KBM-7 (cell line): ENCODE measurements around the gene PLAU.
"Not testable (repeated sequence)": the region's sequence is repeated elsewhere in the genome, so short reads cannot be mapped to it uniquely, and the experiment has no call there.

Source experiments
- DNase-seq: peaks from one replicate; pipeline ENCODE4 v3.0.0-alpha.2; 2015
- in situ Hi-C: fragments of 300-500 bp; cut with MboI; formaldehyde crosslinking; loops from 2 replicates; pipeline ENCODE4 v1.14.3; 2020; ENCODE audit warnings: low sequenced_read_pairs, low pct_unique_long_range_greater_than_20kb, mixed read lengths

The PLAU gene

DNA sequence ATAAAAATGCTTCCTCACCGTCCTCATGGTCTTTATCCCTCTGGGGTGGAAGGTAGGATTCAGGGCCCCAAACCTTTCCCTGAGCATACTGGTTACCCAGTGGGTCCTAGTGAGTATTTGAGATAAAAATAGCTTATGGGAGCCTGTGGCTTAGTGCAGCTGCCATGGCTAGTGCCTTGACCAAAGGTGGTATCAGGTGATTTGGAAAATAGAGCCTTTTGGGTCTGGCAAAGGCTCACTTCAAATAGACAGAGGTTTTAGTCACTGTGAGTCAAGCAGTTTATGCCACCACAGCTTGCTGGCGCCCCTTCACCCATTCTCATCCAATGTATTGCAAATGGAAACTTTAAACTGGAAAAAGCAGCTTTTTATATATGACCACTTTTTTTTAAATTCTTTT, 30.4 kb downstream of the PLAU start:
- in situ Hi-C loops = no loop called here
- DNase-seq = no peak

DNA sequence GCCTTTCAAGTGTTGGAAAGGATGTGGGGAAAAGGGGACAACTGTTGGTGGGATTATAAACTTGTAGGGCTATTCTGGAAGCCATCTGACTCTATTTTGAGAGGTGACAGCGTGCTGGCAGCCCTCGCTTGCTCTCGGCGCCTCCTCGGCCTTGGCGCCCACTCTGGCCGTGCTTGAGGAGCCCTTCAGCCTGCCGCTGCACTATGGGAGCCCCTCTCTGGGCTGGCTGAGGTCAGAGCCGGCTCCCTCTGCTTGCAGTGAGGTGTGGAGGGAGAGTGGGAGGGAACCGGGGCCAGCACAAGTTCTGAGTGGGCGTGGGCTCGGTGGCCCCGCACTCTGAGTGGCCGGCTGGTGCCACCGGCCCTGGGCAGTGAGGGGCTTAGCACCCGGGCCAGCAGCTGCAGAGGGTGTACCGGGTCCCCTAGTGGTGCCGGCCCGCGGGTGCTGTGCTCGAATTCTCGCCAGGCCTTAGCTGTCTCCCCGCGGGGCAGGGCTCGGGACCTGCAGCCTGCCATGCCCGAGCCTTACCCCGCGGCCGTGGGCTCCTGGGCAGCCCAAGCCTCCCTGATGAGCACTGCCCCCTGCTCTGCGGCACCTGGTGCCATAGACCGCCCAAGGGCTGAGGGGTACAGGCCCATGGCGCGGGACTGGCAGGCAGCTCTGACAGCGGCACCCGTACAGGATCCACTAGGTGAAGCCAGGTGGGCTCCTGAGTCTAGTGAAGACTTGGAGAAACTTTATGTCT, 33.6 kb downstream of the PLAU start:
- in situ Hi-C loops = no loop called here
- no peak for DNase-seq

DNA sequence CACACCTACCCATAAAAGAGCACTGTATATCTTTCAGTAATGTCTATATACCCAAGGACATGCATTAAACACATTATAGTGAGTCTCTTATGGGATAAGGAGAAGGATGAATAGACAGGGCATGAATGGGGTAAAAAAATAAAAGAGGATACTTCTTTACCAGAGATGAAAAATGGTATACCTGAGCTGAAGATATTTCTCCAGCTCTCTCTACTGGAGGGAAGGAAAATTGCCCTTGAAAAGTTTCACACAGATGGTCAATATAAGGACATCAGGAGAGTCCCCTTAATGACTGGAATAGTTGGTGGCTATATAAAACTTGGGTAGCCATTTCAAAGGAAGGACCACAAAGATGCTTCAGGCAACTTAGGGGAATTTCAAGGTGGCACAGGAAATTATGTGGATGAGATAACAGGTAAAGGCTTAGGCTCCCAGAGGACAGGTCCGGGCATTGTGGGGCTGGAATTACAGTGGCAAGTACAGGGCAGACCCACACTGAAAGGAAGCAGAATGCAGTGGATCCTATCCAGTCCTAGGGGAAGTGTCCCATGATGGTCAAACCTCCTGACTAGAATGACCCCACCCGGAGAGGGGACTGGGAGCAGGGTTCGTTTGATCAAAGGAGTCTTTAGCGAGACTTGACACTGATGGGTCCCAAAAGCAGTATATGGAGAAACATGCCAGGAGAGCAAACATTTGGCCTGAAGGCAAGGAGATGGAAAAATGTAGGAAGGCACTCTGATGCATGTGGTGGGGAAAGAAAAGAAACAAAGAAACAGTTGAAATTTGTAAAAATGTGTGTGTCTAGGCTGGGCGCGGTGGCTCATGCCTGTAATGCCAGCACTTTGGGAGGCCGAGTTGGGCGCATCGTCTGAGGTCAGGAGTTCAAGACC, 35.6 kb downstream of the PLAU start:
- no peak for DNase-seq
- in situ Hi-C loops = no loop called here

DNA sequence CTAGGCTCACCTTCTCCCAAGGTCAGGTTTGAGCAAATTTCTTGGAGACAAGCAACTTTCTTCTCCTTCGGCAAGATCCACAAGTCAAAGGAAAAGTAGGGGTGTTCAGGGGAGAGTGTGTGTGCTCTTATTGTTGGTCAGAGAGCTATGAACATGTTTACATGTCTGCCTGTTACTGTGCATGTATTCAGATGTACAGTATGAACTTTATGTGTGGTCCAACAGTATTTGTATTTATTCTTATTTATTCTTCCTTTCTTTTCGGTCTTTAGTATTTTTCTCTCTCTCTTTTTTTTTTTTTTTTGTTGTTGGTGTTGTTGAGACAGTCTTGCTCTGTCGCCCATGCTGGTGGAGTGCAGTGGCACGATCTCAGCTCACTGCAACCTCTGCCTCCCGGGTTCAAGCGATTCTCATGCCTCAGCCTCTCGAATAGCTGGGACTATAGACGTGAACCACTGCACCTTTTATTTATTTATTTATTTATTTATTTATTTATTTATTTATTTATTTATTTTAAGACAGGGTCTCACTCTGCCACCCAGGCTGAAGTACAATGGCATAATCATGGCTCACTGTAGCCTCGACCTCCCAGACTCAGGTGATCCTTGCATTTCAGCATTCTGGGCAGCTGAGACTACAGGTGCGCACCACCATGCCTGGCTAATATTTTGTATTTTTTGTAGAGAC, 38.2 kb downstream of the PLAU start:
- DNase-seq = no peak
- in situ Hi-C loops = no loop called here

DNA sequence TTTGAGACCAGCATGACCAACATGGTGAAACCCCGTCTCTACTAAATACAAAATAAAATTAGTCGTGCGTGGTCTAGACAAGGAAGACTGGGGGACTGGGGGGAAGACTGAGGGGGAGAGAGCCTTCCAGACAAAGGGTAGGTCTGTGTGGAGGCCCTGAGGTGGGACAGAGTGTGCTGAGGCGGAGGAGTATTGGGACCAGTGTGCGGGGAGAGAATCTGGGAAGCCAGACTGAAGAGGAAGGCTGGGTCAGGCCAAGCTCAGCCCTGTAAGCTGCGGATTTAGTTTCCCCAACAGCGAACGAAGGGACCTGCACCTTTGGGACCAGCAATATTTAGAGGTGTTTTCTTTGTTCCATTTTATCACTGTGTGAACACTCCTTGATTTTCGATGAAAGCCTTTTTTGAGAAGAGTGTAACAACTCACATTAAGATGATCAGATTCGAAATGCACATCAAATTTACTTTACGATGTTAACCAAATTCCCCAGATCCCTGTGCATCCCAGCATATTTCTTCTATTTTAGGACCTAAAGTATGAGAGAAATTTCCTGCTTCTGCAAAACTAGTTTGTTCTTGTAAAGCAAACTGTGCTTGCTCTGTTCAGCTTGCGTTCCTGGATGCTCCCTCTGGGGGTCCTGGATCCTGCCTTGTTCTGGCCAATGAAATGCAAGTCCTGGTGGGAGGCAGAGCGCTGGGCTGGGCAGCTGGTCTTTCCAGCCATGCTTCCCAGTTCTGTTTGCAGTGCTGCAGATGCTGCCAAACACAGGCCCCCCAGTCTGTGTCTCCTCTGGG, 39.4 kb downstream of the PLAU start:
- no peak for DNase-seq
- in situ Hi-C loops = no loop called here

DNA sequence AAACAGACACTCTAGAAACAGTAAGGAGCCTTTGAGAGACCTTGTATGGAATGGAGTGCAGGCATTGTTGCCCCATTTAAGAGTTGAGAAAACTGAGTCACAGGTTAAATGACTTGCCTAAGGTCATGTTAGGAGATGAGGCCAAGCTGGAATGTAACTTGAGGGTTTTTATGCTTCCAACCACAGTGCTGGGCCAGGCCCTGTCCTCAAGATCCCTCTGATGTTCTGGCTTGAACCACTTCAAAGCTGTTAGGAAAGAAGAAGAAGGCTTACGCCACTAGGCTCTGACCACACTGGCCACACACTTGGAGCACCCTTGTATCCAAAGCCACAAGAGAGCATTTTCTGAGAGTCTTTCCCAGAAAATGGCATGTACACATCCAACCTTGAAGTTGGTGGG, 42.7 kb downstream of the PLAU start:
- DNase-seq = peak; percentile 53
- in situ Hi-C loops = no loop called here

DNA sequence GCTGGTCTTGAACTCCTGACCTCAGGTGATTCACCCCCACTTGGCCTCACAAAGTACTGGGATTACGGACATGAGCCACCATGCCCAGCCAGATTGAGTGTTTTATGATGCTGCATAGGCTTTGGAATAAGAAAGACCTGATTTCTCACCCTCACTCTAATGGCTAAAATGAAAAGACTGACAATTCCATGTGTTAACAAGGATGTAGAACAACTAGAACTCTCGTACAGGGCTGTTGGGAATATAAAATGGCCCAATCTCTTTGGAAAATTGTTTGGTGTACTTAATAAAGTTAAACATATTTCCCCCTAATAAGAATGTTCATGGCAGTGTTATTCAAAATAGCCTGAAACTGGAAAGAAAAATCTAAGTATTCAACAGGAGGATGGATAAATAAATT, 43.8 kb downstream of the PLAU start:
- DNase-seq = no peak
- in situ Hi-C loops = no loop called here

DNA sequence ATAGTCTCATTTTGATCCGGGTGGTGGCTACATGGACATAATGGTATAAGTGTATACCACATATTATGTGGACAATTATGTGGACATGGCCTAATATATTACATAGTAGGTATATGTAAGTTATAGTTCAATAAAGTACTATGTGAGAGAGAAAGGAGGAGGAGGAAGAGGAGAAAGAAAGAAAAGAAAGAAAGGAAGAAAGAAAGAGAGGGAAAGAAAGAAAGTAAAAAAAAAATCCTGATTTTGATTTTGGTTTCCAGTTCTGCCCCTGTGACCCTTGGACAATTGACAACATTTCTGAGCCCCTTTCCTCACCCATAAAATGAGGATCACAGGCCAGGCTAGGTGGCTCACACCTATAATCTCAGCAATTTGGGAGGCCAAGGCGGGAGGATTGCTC, 44.8 kb downstream of the PLAU start:
- in situ Hi-C loops = no loop called here
- no peak for DNase-seq

DNA sequence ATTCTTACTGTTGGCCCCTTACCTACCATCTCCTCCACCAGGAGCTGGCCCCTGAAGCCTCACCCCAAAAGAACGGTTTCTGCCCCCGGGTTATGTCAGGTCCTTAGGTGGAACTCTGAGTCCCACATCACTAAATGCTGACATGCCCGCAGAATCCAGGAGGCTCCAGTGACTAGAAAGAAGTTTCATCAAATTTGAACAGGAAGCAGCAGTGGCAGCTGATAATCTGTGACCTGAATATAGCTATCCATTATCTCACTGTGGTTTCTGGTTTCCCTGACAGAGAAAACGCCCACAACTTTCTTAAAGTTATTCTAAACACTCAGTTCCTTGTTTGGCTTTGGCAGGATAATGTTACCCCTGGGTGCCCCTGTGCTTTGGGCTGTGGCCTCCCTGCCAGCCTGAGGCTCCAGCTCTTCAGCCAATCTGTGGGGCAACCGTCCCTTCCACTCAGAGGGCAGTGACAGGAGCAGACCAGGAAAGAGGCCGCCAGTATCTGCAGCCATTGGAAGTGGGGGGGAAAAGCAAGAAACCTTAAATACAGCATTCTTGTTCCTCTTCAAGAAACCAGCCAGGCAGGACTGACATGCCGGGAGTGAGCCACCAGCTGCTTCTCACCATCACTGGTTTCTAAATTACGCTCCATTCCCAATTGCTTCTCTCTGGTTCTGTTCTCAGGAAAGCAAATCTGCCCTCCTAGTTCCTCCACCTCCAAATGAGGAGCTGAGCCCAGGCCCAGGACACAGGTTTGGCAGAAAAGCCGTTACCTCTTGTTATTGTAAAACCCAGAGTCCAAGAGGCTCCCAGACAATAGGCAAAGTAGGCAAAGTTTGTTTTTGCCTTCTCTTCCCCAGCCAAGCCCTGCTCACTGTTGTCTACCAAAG, 45.8 kb downstream of the PLAU start:
- DNase-seq = peak; percentile 97
- in situ Hi-C loops = no loop called here

DNA sequence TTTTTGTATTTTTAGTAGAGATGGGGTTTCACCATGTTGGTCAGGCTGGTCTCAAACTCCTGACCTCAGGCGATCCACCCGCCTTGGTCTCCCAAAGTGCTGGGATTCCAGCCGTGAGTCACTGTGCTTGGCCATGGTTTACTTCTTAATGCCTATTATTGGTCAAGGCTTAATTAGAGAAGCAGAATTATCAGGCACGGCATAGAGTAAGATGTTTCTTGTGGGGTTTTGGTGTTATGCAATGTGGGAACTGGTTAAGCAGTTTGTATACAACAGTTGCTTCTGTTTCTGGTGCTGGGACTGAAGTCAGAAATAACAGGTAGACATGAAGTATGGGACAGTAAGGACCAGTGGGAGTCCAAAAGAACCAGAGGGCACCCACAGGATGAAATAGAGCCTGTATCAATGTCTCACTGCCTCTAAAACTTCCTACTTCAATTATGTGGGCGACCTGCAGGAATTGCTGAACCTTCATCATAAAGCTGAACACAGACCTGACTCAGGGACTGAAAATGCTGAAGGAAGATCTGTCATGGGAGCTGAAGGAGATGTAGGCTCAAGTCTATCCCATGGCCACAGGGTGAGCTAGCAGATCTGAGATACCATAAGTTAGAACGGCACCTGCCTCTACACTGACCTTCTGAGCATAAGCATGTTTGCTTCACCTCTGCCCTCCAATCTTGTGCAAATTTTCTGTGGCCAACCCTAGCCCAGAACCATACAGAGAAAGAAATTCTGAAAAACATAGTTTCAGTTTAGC, 48.7 kb downstream of the PLAU start:
- in situ Hi-C loops = no loop called here

DNA sequence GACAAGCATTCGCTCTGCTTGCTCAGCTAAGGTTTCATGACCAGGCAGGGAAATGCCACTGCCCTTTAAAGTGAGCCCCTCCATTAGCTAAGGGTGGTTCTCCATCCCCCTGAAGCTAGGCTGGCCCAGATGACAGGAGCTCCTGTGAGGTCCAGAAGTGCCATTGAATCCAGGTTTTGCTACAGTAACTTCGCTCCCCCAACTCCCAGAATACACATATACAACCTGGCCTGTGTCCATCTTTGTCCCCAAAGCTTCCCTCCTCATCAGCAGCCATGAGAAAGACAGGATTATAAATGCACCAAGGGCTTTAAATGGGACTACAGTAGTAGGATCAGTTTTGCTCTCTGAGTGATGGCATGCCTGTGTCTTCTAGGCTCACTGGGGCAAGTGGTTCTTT, 51.5 kb downstream of the PLAU start:
- no peak for DNase-seq
- in situ Hi-C loops = no loop called here

More for the DNA sequence above, 48.7 kb downstream of the PLAU start:
- no peak for DNase-seq

DNA sequence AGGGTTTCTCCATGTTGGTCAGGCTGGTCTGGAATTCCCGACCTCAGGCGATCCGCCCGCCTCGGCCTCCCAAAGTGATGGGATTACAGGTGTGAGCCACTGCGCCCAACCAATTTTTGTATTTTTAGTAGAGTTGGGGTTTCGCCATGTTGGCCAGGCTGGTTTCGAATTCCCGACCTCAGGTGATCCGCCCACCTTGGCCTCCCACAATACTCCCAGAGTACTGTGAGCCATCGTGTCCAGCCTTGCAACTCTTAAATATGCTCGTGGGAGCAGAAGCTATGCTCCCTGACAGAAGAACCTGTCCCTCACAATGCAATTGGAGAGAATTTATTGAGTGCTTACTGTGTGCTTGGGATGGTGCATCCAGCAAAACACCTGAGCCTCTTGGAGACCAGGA, 52.6 kb downstream of the PLAU start:
- in situ Hi-C loops, DNase-seq: not testable (repeated sequence)

DNA sequence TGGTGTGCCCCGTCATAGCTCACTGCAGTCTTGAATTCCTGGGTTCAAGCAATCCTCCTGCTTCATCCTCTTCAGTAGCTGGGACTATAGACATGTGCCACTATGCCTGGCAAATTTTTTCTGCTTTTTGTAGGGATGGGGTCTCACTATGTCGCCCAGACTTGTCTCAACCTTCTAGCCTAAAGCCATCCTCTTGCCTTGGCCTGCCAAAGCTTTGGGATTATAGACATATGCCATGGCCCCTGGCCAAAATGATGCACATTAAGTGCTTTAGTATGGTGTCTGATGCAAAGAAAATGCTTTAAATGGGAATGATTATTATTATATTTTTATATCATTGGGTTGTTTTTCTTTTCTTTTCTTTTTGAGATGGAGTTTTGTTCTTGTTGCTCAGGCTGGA, 53.8 kb downstream of the PLAU start:
- in situ Hi-C loops = no loop called here
- no peak for DNase-seq

DNA sequence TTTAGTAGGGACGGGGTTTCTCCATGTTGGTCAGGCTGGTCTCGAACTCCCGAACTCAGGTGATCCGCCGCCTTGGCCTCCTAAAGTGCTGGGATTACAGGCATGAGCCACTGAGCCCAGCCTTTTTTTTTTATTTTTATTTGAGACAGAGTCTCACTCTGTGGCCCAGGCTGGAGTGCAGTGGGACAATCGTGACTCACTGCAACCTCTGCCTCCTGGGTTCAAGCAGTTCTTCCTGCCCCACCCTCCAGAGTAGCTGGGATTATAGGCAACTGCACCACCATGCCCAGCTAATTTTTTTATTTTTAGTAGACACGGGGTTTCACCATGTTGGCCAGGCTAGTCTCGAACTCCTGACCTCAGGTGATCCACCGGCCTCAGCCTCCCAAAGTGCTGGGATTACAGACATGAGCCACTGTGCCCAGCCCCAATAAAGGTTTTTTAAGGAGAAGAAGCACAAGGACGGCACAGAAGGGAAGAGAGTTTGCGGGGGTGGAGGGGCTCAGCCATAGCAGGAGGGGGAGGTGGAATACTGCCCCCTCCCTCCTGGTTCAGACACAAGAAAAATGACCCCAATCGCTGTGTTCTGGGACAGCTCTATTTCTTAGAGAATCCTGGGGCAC, 54.4 kb downstream of the PLAU start:
- in situ Hi-C loops, DNase-seq: not testable (repeated sequence)

DNA sequence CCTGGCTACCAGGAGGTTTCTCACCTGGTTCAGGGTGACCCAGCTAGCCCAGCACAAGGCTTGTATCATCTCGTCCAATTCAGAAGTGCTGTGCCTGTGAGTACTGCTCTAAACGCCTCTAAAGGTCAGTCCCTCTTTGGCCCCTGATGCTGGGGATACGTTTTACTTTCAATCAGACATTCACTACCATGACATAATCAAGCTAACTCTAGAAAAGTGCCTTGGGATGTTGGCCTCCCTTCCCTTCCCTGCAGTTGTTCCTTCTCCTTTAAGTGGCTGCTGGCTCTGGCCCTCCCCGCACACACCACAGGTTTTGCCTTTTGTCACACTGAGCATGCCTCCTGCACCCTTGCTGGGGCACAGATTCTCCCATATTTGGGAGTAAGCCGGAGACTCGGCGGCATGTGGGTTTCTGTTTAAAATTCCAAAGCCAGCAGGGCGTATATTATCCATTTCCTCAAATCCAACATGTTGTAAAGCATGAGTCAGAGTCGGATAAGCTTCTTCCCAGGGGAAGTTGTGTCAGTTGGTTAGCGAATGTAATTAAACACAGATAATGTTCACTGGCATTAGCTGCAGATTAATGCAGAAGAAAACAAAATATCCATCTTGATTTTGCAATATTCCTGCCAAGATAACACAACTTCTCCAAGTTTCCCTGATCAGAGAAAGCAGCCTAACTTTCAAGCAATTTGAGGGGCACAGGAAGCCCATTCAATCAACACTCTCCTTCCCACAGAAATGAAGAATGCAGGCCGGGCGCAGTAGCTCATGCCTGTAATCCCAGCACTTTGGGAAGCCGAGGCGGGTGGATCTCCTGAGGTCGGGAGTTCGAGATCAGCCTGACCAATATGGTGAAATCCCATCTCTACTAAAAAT, 55.2 kb downstream of the PLAU start:
- DNase-seq = peak; percentile 68
- in situ Hi-C loops = no loop called here

DNA sequence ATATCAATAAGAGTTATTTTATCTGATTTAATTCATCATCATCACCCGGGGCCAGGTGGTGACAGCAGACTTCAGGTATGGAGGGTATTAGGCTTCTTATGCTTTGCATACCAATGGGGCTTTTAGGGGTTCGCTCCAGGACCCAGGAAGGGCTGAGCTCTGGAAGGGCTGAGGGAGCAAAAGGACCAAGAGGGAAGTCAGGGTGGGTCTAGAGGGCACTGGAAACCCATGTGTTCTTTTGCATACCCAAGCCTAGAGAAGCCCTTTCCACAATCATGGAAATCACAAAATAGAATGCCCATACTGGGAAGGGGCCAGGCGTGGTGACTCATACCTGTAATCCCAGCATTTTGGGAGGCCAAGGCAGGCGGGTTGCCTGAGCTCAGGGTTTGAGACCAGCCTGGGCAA, 56.1 kb downstream of the PLAU start:
- in situ Hi-C loops = no loop called here
- DNase-seq = no peak
